K562 treated with DMSO at 1 percent for 48 hours (cell line): ENCODE results near the gene JUP. TPM values are rescaled to one million over a fixed set of nuclear protein-coding genes. Genes with fewer than 3 reads are reported as not detected.

ENCODE experiments used
- total RNA-seq: library from RNA; unstranded; fragments of 300-600 nt; gene quantifications from 2 replicates; pipeline ENCODE4 v1.2.3, GENCODE V29; 2022; ENCODE audit warnings: low replicate concordance; ENCODE audit errors: extremely low read depth

The JUP gene
- total RNA-seq: not detected in 2 replicates

DNA sequence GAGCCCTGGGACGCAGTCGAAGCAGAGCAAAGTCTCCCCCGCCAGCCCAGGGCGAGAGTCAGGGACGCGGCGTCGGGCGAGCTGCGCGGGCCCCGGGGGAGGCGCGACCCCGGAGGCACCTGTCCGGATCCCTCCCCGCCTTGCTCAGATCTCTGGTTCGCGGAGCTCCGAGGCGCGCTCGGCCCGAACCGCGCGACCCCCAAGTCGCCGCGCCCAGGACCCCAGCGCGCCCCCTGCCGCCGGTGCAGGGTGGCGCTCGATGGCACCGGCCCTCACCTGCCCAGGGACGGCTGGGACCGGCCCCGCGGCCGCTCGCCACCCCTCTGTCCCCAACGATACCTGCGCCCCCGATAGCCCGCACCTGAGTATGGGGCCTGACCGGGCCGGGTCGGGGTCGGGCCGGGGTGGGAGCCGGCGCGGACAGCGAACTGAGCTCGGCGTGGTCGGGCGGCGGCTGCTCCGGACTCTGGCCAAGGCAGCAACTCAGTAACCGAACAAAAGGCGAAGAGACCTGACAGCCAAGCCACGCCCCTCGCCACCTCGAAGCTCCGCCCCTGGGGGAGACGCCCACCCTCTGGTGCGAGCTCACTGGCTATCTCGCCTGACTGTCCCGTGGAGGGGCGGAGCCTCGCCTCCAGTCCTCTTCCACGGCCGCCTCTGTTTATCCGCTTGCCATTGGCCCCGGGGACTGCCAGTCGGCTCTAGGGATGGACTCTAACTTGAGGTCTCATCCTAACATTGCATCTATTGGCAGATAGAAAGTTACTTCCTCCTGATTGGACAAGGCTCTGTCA lies at the start of gene JUP:
Gene JUP (minus strand): TSS at position 485 of the 794 bp plus-strand sequence. CDS start 14,857 bp downstream, outside the sequence.

DNA sequence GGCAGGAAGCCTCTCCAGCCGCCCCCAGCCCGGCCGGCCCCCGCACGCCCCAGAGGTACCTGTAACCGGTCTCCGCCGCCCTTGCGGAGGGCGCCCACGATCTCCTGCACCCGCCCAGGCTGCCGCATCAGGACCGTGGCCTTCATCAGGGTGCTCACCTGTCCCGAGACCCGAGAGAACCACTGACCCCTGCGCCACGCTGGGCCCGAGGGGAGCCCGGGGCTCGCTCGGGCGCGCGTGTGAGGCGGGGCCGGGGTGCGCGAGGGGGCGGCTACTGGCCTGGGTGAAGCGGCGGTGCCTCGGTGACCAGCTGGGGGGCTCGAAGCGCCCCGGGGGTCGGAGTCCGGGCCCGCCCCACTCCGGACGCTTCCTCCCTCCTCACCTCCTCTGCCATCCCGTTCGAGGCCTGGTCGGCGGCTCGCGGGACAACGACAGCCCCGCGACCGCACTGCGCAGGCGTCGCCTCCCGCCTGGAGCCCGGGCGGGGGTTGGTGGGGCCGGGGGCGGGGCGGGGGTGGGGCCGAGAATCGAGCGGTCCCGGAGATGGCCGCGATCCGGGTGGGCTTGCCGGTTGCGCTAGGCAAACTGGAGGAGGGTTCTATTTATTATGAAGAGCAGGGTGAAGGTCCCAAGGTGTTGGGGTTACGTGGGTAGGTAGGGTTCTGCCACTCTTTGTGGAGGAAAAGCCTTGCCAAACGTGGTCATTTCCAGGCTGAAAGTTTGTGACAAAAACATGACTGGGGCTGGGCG lies 49.5 kb upstream of the JUP start, which contains the start of gene NT5C3B:
Gene NT5C3B (minus strand): TSS at position 433 of the 750 bp plus-strand sequence. CDS start 39 bp downstream, at position 394.

DNA sequence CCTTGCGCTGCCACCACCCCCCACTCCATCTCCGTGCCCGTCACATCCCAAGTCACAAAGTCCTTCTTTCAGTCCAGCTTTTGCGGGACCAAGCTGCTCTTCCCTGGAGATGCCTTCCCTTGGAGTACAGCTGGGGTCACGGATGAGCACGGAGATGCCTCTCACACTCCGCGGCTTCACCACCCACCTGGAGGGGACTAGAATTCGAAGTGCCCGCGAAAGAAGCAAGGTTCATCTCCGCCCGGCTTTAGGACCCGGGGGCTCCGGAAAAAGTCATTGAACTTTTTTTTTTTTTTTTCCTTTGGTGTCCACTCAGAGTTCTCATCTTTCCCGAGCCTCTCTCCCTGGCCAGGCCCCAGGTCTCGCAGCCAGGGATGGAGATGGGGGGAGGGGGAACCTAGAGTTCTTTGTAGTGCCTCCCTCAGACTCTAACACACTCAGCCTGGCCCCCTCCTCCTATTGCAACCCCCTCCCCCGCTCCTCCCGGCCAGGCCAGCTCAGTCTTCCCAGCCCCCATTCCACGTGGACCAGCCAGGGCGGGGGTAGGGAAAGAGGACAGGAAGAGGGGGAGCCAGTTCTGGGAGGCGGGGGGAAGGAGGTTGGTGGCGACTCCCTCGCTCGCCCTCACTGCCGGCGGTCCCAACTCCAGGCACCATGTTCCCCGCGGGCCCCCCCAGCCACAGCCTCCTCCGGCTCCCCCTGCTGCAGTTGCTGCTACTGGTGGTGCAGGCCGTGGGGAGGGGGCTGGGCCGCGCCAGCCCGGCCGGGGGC lies 26.1 kb upstream of the JUP start, which contains the start of gene FKBP10:
Gene FKBP10 (plus strand): TSS at position 624 of the 771 bp plus-strand sequence. CDS start 31 bp downstream, at position 655.

DNA sequence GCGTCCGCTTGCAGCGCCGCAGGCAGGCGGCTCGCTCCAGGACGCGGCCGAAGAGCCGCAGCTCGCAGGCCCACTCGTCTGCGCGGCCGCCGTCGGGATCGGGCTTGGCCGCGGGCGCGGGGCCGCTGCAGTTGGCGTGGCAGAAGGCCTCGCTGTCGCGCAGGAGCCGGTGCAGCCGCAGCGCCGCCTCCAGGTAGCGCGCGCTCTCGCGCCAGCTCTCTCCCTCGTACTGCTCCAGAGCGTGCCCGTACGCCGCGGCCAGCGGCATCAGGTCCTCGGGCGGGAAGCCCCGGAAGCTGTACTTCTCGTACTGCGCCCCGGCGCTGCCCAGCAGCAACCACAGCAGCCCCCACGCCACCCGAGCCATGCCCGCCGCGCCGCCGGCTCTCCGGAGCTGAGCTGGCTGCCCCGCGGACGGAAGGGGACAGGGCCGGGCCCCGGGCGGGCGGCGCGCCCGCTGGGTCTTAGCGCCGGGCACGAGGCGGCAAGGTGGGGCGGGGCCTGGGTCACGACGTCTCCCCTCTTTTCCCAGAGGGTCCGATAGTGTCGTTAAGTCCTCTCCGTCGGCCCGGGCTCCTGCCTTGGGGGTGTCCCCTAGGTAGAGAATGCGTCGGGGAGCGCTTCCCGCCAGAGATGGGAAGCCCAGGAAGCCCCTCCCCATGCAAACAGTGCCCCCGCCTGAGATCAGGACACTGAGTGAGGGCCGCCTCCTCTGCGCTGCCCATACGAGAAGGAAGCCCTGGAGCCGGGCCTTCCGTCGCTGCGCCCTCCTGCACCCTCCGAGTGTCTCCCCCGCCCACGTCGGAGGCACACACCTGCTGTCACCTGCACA lies 25.3 kb upstream of the JUP start, which contains the start of gene P3H4:
Gene P3H4 (minus strand): TSS at position 401 of the 832 bp plus-strand sequence. CDS start 34 bp downstream, at position 367.

DNA sequence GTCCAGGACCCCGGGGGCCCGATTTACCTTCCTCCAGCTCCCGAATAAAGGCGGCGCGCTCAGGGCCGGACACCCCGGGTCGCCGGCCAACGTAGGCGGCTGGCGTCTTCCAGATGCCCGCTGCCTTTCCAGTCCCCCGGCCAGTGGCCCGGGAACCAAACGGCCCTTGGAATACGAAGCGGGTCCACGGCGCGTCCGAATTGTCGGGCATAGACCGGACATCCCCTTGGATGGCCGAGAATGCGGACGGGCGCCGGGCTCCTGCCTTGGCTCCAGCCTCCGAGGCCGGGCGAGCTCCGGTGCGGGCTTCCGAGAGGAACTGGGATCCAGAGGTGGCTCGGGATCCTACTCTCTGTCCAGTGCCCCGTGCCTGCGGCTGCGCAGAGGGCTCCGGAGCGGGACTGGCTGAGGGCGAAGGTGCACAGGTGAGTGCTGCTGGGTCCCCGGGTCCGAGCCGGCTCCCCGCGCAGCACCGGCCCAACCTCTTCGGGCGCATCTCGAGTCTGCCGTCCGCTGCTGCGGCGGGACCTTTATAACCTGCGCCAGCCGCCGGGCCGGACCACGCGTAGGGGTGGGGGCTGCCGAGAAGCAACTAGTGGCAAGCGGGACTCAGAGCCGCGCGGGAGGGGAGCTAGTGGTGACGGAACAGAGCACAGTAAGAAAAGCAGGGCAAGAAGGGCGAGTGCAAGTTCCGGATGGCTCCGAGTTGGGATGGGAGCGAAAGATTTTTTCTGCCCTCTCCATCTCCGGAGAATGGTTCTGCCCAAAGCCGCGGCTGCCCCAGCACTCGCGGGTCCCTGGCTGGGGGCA lies 52.2 kb downstream of the JUP start, which contains the start of gene HAP1:
Gene HAP1 (minus strand): TSS at position 505 of the 810 bp plus-strand sequence. CDS start 9 bp downstream, at position 496.

DNA sequence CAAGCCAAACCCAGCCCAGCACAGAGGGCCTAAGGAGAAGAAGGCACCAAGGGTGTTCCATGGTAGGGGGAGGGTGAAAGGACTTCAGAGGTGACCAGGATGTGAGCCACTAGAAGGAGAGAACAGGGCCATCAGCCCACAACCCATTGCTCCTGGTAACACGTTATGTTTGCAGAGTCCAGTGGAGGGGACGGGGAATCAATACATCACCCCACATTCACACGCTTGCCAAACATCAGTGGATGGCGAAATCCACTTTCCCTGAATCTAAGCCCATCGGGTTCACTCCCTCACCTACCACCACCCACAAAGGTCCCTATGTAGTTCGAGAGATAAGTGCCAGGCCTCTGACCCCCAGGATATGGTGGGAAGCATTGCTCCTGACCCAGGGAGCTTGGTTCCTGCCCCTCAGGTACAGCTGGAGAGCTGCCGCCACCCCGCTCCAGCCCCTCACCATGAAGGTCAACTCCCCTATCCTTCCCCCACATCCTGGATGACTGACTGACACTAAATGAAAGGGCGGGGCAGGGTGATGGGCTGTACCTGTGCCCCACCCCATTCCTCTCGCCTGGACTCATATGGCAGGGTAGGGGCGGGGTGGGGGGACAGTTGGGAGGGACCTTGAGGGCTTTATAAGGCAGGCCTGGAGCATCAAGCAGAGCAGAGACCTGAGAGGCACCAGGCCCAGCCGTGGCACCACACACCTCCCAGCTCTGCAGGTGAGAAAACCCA lies 74.7 kb downstream of the JUP start, which contains the start of gene GAST:
Gene GAST (plus strand): TSS at position 663 of the 732 bp plus-strand sequence. CDS start 3,106 bp downstream, outside the sequence.

Other genes starting within 250 kb of the JUP start
- gene KRT9, start 214.7 kb downstream of the JUP start, total RNA-seq: not detected in 2 replicates
- gene KRT14, start 199.8 kb downstream of the JUP start, total RNA-seq: not detected in 2 replicates
- not detected in 2 replicates for gene KRT16, start 173.9 kb downstream of the JUP start, total RNA-seq
- gene KRT17, start 162.1 kb downstream of the JUP start, total RNA-seq: not detected in 2 replicates
- gene EIF1, start 97.8 kb downstream of the JUP start, total RNA-seq: 437 and 1,744 TPM in 2 replicates
- not detected in 2 replicates for gene GAST, start 74.4 kb downstream of the JUP start, total RNA-seq
- gene HAP1, start 52.1 kb downstream of the JUP start, total RNA-seq: not detected in 2 replicates
- not detected in 2 replicates for gene P3H4, start 25.2 kb upstream of the JUP start, total RNA-seq
- not detected in 2 replicates for gene FKBP10, start 26.3 kb upstream of the JUP start, total RNA-seq
- gene NT5C3B, start 49.5 kb upstream of the JUP start, total RNA-seq: not detected in 2 replicates
- gene KLHL10, start 51.1 kb upstream of the JUP start, total RNA-seq: not detected in 2 replicates
- gene KLHL11, start 78.7 kb upstream of the JUP start, total RNA-seq: not detected in 2 replicates
- not detected in 2 replicates for gene ACLY, start 132.2 kb upstream of the JUP start, total RNA-seq
- gene ODAD4, start 143.9 kb upstream of the JUP start, total RNA-seq: not detected in 2 replicates
- gene CNP, start 180.1 kb upstream of the JUP start, total RNA-seq: not detected in 2 replicates
- gene DNAJC7, start 230.7 kb upstream of the JUP start, total RNA-seq: 468 TPM in 1 of 2 replicates, not detected in the other
- not detected in 2 replicates for gene NKIRAS2, start 233.4 kb upstream of the JUP start, total RNA-seq